Measurements from ENCODE around the gene MPV17L2.

GRCh38 chr19:18229915-18230314 is 36.9 kb downstream of the MPV17L2 start:
- no peak for TF ChIP-seq EZH2phosphoT487 (IDR thresholded peaks at IDR 0.05; ENCODE audit: borderline replicate concordance)
- TF ChIP-seq CTCF (conservative IDR thresholded peaks at IDR 0.05; ENCODE audit: low read length): no peak

Measured in Loucy (cell line).